ENCODE results near the gene GABRA1. TPM values are rescaled to one million over a fixed set of nuclear protein-coding genes. Genes with fewer than 3 reads are reported as not detected.

GABRA1 gene
- polyA plus RNA-seq (ENCODE audit: insufficient read length), result not detected

- DNase-seq, result no peak
These were observed at the start of gene GABRA1 for GRCh38 chr5:161847941-161848391. Gene GABRA1 (plus strand): TSS chr5:161848120. CDS start chr5:161850811, 2,691 bp downstream.

- no peak for DNase-seq
These were observed 48.6 kb upstream of the GABRA1 start for GRCh38 chr5:161799316-161799715.

GRCh38 chr5:161804263-161804662, 43.7 kb upstream of the GABRA1 start:
- no peak for DNase-seq

- peak; percentile 26 for DNase-seq
These were observed 1.2 kb upstream of the GABRA1 start for GRCh38 chr5:161846746-161847145.

- no peak for DNase-seq
These were observed 473 bp upstream of the GABRA1 start for GRCh38 chr5:161847447-161847846.

- no peak for DNase-seq
These were observed 2.6 kb downstream of the GABRA1 start for GRCh38 chr5:161850491-161850890.

- DNase-seq, result no peak
These were observed 3.9 kb downstream of the GABRA1 start for GRCh38 chr5:161851691-161852299.

GRCh38 chr5:161857358-161857757, 9.4 kb downstream of the GABRA1 start:
- no peak for DNase-seq

- DNase-seq, result no peak
These were observed 15.3 kb downstream of the GABRA1 start for GRCh38 chr5:161863259-161863658.

- no peak for DNase-seq
These were observed 15.9 kb downstream of the GABRA1 start for GRCh38 chr5:161863811-161864210.

GRCh38 chr5:161865510-161865909, 17.6 kb downstream of the GABRA1 start:
- DNase-seq, result no peak

- DNase-seq, result no peak
These were observed 42.1 kb downstream of the GABRA1 start for GRCh38 chr5:161889971-161890370.

GRCh38 chr5:161895514-161895913, 47.6 kb downstream of the GABRA1 start:
- DNase-seq, result no peak

- no peak for DNase-seq
These were observed 49.1 kb downstream of the GABRA1 start for GRCh38 chr5:161897033-161897432.

- DNase-seq, result no peak
These were observed 51.7 kb downstream of the GABRA1 start for GRCh38 chr5:161899590-161899989.

GRCh38 chr5:161900981-161901380, 53.1 kb downstream of the GABRA1 start:
- DNase-seq, result no peak

GRCh38 chr5:161921781-161922180, 73.9 kb downstream of the GABRA1 start:
- no peak for DNase-seq

- no peak for DNase-seq
These were observed 76.3 kb downstream of the GABRA1 start for GRCh38 chr5:161924270-161924669.

GRCh38 chr5:161925960-161926359, 78.0 kb downstream of the GABRA1 start:
- DNase-seq, result no peak

- no peak for DNase-seq
These were observed 86.6 kb downstream of the GABRA1 start for GRCh38 chr5:161934486-161934885.

GRCh38 chr5:161944974-161945373, 97.1 kb downstream of the GABRA1 start:
- no peak for DNase-seq

- DNase-seq, result no peak
These were observed 99.0 kb downstream of the GABRA1 start for GRCh38 chr5:161946911-161947310.
